ENCODE results near the gene ZIC2.
"Not testable (repeated sequence)": the region's sequence is repeated elsewhere in the genome, so short reads cannot be mapped to it uniquely, and the experiment has no call there.

The ZIC2 gene

GRCh38 chr13:99949679-99950413 lies 31.7 kb upstream of the ZIC2 start:
- H3K36me3 ChIP-seq, result no peaks in the 10 kb centered on the region
- no peak for TF ChIP-seq CTCF (IDR thresholded peaks at IDR 0.05)
- no peak overlapping the region for H3K27ac ChIP-seq
- no peaks in the 10 kb centered on the region for H3K9me3 ChIP-seq
- H3K4me3 ChIP-seq, result no peak overlapping the region
- DNase-seq, result peak in 1 of 2 donors; percentile 17
- no peaks in the 10 kb centered on the region for H3K4me1 ChIP-seq
- H3K27me3 ChIP-seq, result peaks cover 0 to 83% of the 10 kb centered on the region in 2 donors
- intact Hi-C loops (cut with DNase I; ENCODE audit: low total_unique reads), result loop anchor here (10.0 kb wide), 1 partner anchor 725 kb away; the partner anchor contains the start of gene TMTC4

GRCh38 chr13:99951666-99952065 lies 29.9 kb upstream of the ZIC2 start:
- not testable (repeated sequence) for H3K27ac ChIP-seq, H3K9me3 ChIP-seq, H3K36me3 ChIP-seq, H3K4me3 ChIP-seq
- H3K4me1 ChIP-seq, result peaks cover 0 to 13% (median 10%) of the 10 kb centered on the region in 4 donors
- intact Hi-C loops (cut with DNase I; ENCODE audit: low total_unique reads), result loop anchor here (10.0 kb wide), 1 partner anchor 723 kb away; the partner anchor contains the start of gene TMTC4
- H3K27me3 ChIP-seq, result peaks cover 0 to 84% of the 10 kb centered on the region in 2 donors
- peak in 1 of 2 donors; percentile 1 for DNase-seq

GRCh38 chr13:99953138-99953755 lies 28.3 kb upstream of the ZIC2 start:
- no peak for TF ChIP-seq CTCF (IDR thresholded peaks at IDR 0.05)
- Histone ChIP-seq H3K27me3 (peaks cover 3 to 84% of the 10 kb centered on the region in 2 donors), H3K9me3 (no peaks in the 10 kb centered on the region), H3K4me1 (peaks cover 0 to 25% (median 22%) of the 10 kb centered on the region in 4 donors), H3K27ac (no peak overlapping the region), H3K36me3 (no peaks in the 10 kb centered on the region), H3K4me3 (no peak overlapping the region)
- no peak for DNase-seq
- intact Hi-C loops (cut with DNase I; ENCODE audit: low total_unique reads), result loop anchor here (10.0 kb wide), 1 partner anchor 722 kb away; the partner anchor contains the start of gene TMTC4

GRCh38 chr13:99955107-99955746 lies 26.4 kb upstream of the ZIC2 start:
- Histone ChIP-seq H3K27me3 (peaks cover 7 to 95% of the 10 kb centered on the region in 2 donors), H3K9me3 (no peaks in the 10 kb centered on the region), H3K27ac (no peak overlapping the region), H3K4me1 (peaks cover 0 to 42% (median 31%) of the 10 kb centered on the region in 4 donors), H3K4me3 (no peak overlapping the region), H3K36me3 (no peaks in the 10 kb centered on the region)
- no peak for TF ChIP-seq CTCF (IDR thresholded peaks at IDR 0.05)
- intact Hi-C loops (cut with DNase I; ENCODE audit: low total_unique reads), result loop anchor here (5.0 to 10.0 kb wide), 2 partner anchors 37 to 720 kb away; partner anchors contain the start of gene TMTC4
- no peak for DNase-seq

GRCh38 chr13:99955747-99956472 lies 25.7 kb upstream of the ZIC2 start:
- Histone ChIP-seq H3K9me3 (no peaks in the 10 kb centered on the region), H3K27ac (no peak overlapping the region), H3K36me3 (no peaks in the 10 kb centered on the region), H3K4me1 (peaks cover 0 to 44% (median 31%) of the 10 kb centered on the region in 4 donors), H3K27me3 (peaks cover 7 to 98% of the 10 kb centered on the region in 2 donors), H3K4me3 (peak overlapping the region in 1 of 2 donors; percentile 27)
- TF ChIP-seq CTCF (IDR thresholded peaks at IDR 0.05), result no peak
- intact Hi-C loops (cut with DNase I; ENCODE audit: low total_unique reads), result loop anchor here (5.0 to 10.0 kb wide), 2 partner anchors 36 to 719 kb away; partner anchors contain the start of gene TMTC4
- DNase-seq, result no peak

Measured in tibial artery (tissue), 4 donors.